GM12873 (cell line): ENCODE results near the gene DRC3.

Experiments used
- TF ChIP-seq, protein P1 (sequence below): IDR thresholded peaks from 2 replicates; pipeline ENCODE4 v1.5.1; 2012; ENCODE audit warnings: low read depth, mild to moderate bottlenecking, moderate library complexity, low read length, control low read depth; ENCODE audit not compliant: insufficient read depth; ENCODE audit errors: missing control alignments

The DRC3 gene

GRCh38 chr17:18028114-18028951 is 55.7 kb downstream of the DRC3 start:
- TF ChIP-seq, protein P1, sequence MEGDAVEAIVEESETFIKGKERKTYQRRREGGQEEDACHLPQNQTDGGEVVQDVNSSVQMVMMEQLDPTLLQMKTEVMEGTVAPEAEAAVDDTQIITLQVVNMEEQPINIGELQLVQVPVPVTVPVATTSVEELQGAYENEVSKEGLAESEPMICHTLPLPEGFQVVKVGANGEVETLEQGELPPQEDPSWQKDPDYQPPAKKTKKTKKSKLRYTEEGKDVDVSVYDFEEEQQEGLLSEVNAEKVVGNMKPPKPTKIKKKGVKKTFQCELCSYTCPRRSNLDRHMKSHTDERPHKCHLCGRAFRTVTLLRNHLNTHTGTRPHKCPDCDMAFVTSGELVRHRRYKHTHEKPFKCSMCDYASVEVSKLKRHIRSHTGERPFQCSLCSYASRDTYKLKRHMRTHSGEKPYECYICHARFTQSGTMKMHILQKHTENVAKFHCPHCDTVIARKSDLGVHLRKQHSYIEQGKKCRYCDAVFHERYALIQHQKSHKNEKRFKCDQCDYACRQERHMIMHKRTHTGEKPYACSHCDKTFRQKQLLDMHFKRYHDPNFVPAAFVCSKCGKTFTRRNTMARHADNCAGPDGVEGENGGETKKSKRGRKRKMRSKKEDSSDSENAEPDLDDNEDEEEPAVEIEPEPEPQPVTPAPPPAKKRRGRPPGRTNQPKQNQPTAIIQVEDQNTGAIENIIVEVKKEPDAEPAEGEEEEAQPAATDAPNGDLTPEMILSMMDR: no peak

GRCh38 chr17:18028952-18029540 is 56.4 kb downstream of the DRC3 start:
- TF ChIP-seq, protein P1: no peak

DNA sequence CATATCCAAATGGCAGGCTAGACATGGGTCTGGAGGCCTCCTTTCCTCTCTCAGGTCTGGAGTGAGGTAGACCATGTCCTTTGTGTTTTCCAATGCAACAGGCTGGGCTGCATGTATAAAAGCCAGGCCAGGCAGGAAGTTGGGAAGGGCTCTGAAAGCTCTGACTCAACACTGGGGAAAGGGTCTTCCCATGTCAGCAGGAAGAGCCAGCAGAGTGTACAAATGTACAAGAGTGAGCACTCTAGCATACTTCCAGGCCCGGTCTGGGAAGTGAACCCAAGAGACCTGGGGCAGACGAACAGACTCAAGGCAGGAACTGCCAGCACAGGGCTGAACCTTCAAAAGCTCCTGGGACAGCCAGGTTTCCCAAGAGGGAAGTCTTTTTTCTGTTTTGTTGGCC is 59.3 kb downstream of the DRC3 start:
- TF ChIP-seq, protein P1: no peak

DNA sequence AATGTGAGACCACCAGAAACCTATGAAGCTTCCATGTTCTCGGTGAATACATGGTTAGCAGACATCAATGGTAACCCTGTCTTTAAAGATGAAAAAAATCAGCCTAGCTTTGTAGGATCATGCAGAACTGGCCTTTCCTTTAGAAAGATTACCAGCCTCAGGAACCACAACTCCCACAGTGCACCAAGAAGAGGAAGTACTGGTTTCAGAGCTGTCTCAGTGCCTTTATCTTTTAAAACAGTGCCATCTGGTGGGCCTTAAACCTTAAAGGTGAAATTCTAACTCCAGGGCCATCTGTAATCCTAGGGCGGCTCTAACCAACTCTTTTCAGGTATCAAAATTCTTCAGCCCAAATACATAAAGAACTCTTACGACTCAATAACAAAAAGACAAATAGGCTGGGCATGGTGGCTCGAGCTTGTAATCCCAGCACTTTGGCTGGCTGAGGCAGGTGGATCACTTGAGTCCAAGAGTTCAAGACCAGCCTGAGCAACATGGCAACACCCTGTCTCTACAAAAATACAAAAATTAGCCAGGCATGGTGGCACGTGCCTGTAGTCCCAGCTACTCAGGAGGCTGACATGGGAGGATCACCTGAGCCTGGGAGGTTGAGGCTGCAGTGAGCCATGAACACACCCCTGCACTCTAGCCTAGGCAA is 60.9 kb downstream of the DRC3 start:
- TF ChIP-seq, protein P1: peak; percentile 61

GRCh38 chr17:18035704-18036103 is 63.0 kb downstream of the DRC3 start:
- TF ChIP-seq, protein P1: no peak

DNA sequence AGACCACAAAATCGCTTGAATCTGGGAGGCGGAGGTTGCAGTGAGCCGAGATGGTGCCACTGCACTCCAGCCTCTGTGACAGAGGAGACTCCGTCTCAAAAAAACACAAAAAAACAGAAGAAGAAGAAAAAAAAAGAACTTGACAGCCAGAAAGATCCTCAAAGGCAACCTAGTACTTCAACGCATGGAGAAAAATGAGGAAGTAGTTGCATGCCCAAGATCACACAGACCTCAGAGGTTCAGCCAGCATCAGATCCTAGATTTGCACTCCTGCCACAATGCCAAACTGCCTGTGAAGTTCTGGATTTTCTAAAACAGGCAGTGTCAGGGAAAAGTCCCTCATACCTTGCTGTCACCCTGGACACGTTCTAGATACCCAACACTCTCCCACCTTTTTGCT is 64.8 kb downstream of the DRC3 start:
- TF ChIP-seq, protein P1: no peak
